ENCODE data around the gene ACSF3.

The ACSF3 gene

DNA sequence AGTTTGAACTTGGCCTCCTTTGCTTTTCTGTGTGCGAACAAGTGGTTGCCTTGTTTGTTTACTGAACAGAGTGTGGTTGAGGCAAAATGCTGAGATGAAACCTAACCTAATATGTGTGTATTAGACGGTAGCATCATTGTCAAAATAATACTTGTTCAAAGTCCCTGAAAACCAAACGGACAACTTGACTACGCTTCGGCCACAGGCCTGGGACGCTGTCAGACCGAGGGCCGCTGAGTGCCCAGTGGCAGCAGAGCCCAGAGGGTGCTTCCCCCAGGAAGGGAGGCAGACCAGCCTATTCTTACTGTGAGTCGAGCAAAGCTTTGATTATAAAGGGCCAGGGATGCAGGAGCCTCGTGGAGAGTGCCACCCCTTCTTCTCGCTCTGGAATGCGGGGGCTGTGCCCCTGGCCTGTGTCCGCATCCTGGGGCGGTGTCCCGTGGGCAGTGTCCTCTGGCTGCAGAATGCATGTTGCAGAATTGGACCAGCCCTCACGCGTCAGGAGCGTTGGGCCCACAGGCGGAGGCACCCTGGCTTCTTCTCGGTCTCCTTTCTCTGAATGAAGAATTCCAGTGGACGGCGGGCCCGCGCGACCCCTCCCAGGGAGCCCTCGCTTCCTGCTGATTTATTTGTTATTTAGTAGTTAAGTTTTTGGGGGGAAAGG lies 5.2 kb downstream of the ACSF3 start:
- H3K9ac ChIP-seq (ENCODE audit: low read length): peak overlapping the region; percentile 93
- H4K20me1 ChIP-seq (ENCODE audit: insufficient read depth, low read length): no peaks in the 10 kb centered on the region
- no peaks in the 10 kb centered on the region for H3F3A ChIP-seq (ENCODE audit: insufficient read depth, low read length)
- H3K4me2 ChIP-seq (ENCODE audit: low read length): peak overlapping the region; percentile 83
- peaks cover 54% of the 10 kb centered on the region for H3K4me1 ChIP-seq (ENCODE audit: insufficient read depth, low read length, severe bottlenecking)
- no peak overlapping the region for H2AFZ ChIP-seq (ENCODE audit: low read length)
- H3K27ac ChIP-seq (ENCODE audit: low read depth, low read length, poor library complexity, severe bottlenecking): peak overlapping the region; percentile 98
- no peaks in the 10 kb centered on the region for H3K27me3 ChIP-seq (ENCODE audit: insufficient read depth, low read length)
- H3K79me2 ChIP-seq (ENCODE audit: insufficient read depth, low read length): peaks cover 41% of the 10 kb centered on the region
- TF ChIP-seq, protein P1, sequence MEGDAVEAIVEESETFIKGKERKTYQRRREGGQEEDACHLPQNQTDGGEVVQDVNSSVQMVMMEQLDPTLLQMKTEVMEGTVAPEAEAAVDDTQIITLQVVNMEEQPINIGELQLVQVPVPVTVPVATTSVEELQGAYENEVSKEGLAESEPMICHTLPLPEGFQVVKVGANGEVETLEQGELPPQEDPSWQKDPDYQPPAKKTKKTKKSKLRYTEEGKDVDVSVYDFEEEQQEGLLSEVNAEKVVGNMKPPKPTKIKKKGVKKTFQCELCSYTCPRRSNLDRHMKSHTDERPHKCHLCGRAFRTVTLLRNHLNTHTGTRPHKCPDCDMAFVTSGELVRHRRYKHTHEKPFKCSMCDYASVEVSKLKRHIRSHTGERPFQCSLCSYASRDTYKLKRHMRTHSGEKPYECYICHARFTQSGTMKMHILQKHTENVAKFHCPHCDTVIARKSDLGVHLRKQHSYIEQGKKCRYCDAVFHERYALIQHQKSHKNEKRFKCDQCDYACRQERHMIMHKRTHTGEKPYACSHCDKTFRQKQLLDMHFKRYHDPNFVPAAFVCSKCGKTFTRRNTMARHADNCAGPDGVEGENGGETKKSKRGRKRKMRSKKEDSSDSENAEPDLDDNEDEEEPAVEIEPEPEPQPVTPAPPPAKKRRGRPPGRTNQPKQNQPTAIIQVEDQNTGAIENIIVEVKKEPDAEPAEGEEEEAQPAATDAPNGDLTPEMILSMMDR (IDR thresholded peaks at IDR 0.05; ENCODE audit: low read length): no peak
- no peak for TF ChIP-seq EZH2 (IDR thresholded peaks at IDR 0.05; ENCODE audit: borderline replicate concordance, low read length)
- H3K9me3 ChIP-seq (ENCODE audit: low read length): no peaks in the 10 kb centered on the region
- peak overlapping the region; percentile 90 for H3K4me3 ChIP-seq (ENCODE audit: low read depth, low read length, poor library complexity, severe bottlenecking)
- peaks cover 63% of the 10 kb centered on the region for H3K36me3 ChIP-seq (ENCODE audit: insufficient read depth, low read length)
- no peaks in the 10 kb centered on the region for H3K9me2 ChIP-seq (ENCODE audit: low read depth, low read length)

DNA sequence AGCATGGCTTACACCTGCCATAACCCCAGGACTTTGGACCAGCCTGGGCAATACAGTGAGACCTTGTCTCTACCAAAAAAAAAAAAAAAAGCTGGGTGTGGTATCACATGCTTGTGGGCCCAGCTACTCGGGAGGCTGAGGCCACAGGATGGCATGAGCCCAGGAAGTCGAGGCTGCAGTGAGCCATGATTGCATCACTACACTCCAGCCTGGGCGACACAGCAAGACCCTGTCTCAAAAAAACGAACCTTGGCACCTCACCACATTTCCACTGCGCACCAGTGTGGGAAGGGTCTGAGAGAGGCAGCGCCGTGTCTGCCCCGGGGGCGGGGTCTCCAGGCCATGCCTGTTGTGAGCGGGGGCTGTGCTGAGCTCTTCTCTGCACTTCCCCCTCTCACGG lies 6.3 kb downstream of the ACSF3 start:
- Histone ChIP-seq H3K4me3 (ENCODE audit: low read depth, low read length, poor library complexity, severe bottlenecking) (peak overlapping the region; percentile 90), H3K4me2 (ENCODE audit: low read length) (peak overlapping the region; percentile 83), H4K20me1 (ENCODE audit: insufficient read depth, low read length) (no peaks in the 10 kb centered on the region), H3K79me2 (ENCODE audit: insufficient read depth, low read length) (peaks cover 41% of the 10 kb centered on the region), H3K27me3 (ENCODE audit: insufficient read depth, low read length) (no peaks in the 10 kb centered on the region), H3K27ac (ENCODE audit: low read depth, low read length, poor library complexity, severe bottlenecking) (peak overlapping the region; percentile 98), H3F3A (ENCODE audit: insufficient read depth, low read length) (no peaks in the 10 kb centered on the region), H3K9me3 (ENCODE audit: low read length) (no peaks in the 10 kb centered on the region), H3K9ac (ENCODE audit: low read length) (peak overlapping the region; percentile 93), H3K36me3 (ENCODE audit: insufficient read depth, low read length) (peaks cover 73% of the 10 kb centered on the region), H3K9me2 (ENCODE audit: low read depth, low read length) (no peaks in the 10 kb centered on the region), H3K4me1 (ENCODE audit: insufficient read depth, low read length, severe bottlenecking) (peaks cover 50% of the 10 kb centered on the region), H2AFZ (ENCODE audit: low read length) (no peak overlapping the region)
- TF ChIP-seq, protein P1 (IDR thresholded peaks at IDR 0.05; ENCODE audit: low read length): no peak
- TF ChIP-seq EZH2 (IDR thresholded peaks at IDR 0.05; ENCODE audit: borderline replicate concordance, low read length): no peak

DNA sequence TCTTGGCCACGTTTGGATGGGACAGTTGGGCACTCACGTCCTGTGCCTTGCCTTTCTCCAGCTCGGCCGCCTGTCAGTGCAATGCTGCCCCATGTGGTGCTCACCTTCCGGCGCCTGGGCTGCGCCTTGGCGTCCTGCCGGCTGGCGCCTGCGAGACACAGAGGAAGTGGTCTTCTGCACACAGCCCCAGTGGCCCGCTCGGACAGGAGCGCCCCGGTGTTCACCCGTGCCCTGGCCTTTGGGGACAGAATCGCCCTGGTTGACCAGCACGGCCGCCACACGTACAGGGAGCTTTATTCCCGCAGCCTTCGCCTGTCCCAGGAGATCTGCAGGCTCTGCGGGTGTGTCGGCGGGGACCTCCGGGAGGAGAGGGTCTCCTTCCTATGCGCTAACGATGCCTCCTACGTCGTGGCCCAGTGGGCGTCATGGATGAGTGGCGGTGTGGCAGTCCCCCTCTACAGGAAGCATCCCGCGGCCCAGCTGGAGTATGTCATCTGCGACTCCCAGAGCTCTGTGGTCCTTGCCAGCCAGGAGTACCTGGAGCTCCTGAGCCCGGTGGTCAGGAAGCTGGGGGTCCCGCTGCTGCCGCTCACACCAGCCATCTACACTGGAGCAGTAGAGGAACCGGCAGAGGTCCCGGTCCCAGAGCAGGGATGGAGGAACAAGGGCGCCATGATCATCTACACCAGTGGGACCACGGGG lies 7.1 kb downstream of the ACSF3 start:
- Histone ChIP-seq H3K79me2 (ENCODE audit: insufficient read depth, low read length) (peaks cover 41% of the 10 kb centered on the region), H3K4me1 (ENCODE audit: insufficient read depth, low read length, severe bottlenecking) (peaks cover 43% of the 10 kb centered on the region), H3K27me3 (ENCODE audit: insufficient read depth, low read length) (no peaks in the 10 kb centered on the region), H3F3A (ENCODE audit: insufficient read depth, low read length) (no peaks in the 10 kb centered on the region), H3K4me3 (ENCODE audit: low read depth, low read length, poor library complexity, severe bottlenecking) (peak overlapping the region; percentile 90), H3K9me2 (ENCODE audit: low read depth, low read length) (no peaks in the 10 kb centered on the region), H3K36me3 (ENCODE audit: insufficient read depth, low read length) (peaks cover 81% of the 10 kb centered on the region), H3K4me2 (ENCODE audit: low read length) (peak overlapping the region; percentile 83; the same call in 1 of the 2 replicates), H4K20me1 (ENCODE audit: insufficient read depth, low read length) (no peaks in the 10 kb centered on the region), H3K27ac (ENCODE audit: low read depth, low read length, poor library complexity, severe bottlenecking) (no peak overlapping the region), H2AFZ (ENCODE audit: low read length) (no peak overlapping the region), H3K9me3 (ENCODE audit: low read length) (no peaks in the 10 kb centered on the region), H3K9ac (ENCODE audit: low read length) (no peak overlapping the region; the same call in 1 of the 2 replicates)
- TF ChIP-seq EZH2 (IDR thresholded peaks at IDR 0.05; ENCODE audit: borderline replicate concordance, low read length): no peak
- TF ChIP-seq, protein P1 (IDR thresholded peaks at IDR 0.05; ENCODE audit: low read length): no peak

Data from OCI-LY1 (cell line).